HepG2 (cell line): ENCODE data around the gene FMNL2. TPM values are rescaled to one million over a fixed set of nuclear protein-coding genes. Genes with fewer than 3 reads are reported as not detected.
A peak's percentile ranks its signal among the peaks of the same experiment; 100 is the strongest.

Source experiments
- BORCS8-MEF2B ChIP-seq: sonication (generic); formaldehyde crosslinking; IDR thresholded peaks from 2 replicates; pipeline ENCODE4 v1.8.0; 2022; ENCODE audit warnings: mild to moderate bottlenecking, missing genetic modification reagents
- CSRNP2 ChIP-seq: sonication (generic); formaldehyde crosslinking; conservative IDR thresholded peaks from 2 replicates; pipeline ENCODE4 v1.8.0; 2022; ENCODE audit warnings: low read depth, missing genetic modification reagents
- DDIT3 ChIP-seq: sonication (generic); formaldehyde crosslinking; IDR thresholded peaks from 2 replicates; pipeline ENCODE4 v1.4.0; 2020; ENCODE audit warnings: mild to moderate bottlenecking, missing genetic modification reagents
- EEA1 ChIP-seq: sonication (generic); formaldehyde crosslinking; IDR thresholded peaks from 2 replicates; pipeline ENCODE4 v1.5.1; 2020; ENCODE audit warnings: mild to moderate bottlenecking, missing genetic modification reagents, borderline replicate concordance
- ELF3 ChIP-seq: IDR thresholded peaks from 2 replicates; pipeline ENCODE4 v1.6.1; 2016; ENCODE audit warnings: missing genetic modification reagents, missing compliant biosample characterization
- ETV6 ChIP-seq: sonication (generic); formaldehyde crosslinking; conservative IDR thresholded peaks from 2 replicates; pipeline ENCODE4 v1.4.0; 2020; ENCODE audit warnings: missing genetic modification reagents
- FOXK1 ChIP-seq: sonication (generic); formaldehyde crosslinking; IDR thresholded peaks from 2 replicates; pipeline ENCODE4 v1.4.0; 2020; ENCODE audit warnings: low read depth, missing genetic modification reagents, borderline replicate concordance
- IKZF1 ChIP-seq: fragments of 450-650 bp; IDR thresholded peaks from 2 replicates; pipeline ENCODE4 v1.7.1; 2016
- NR3C1 ChIP-seq: sonication (generic); formaldehyde crosslinking; IDR thresholded peaks from 2 replicates; pipeline ENCODE4 v1.4.0; 2020; ENCODE audit warnings: missing genetic modification reagents
- PITX1 ChIP-seq: sonication (generic); formaldehyde crosslinking; IDR thresholded peaks from 2 replicates; pipeline ENCODE4 v1.5.1; 2020; ENCODE audit warnings: mild to moderate bottlenecking, missing genetic modification reagents
- RORA ChIP-seq: sonication (generic); formaldehyde crosslinking; IDR thresholded peaks from 2 replicates; pipeline ENCODE4 v1.5.0; 2020; ENCODE audit warnings: mild to moderate bottlenecking, missing genetic modification reagents, moderate library complexity
- SCMH1 ChIP-seq: sonication (generic); formaldehyde crosslinking; IDR thresholded peaks from 2 replicates; pipeline ENCODE4 v1.9.0; 2021; ENCODE audit warnings: missing genetic modification reagents, mild to moderate bottlenecking, borderline replicate concordance
- THAP9 ChIP-seq: sonication (generic); formaldehyde crosslinking; IDR thresholded peaks from 2 replicates; pipeline ENCODE4; 2020; ENCODE audit warnings: missing genetic modification reagents, mild to moderate bottlenecking, borderline replicate concordance
- THYN1 ChIP-seq: sonication (generic); formaldehyde crosslinking; IDR thresholded peaks from 2 replicates; pipeline ENCODE4 v1.8.1; 2023; ENCODE audit warnings: low read depth, mild to moderate bottlenecking, moderate library complexity, missing genetic modification reagents, borderline replicate concordance
- TMF1 ChIP-seq: sonication (generic); formaldehyde crosslinking; IDR thresholded peaks from 2 replicates; pipeline ENCODE4 v1.8.1; 2022; ENCODE audit warnings: low read depth, missing genetic modification reagents
- ZNF318 ChIP-seq: sonication (generic); formaldehyde crosslinking; IDR thresholded peaks from 2 replicates; pipeline ENCODE4 v1.4.0; 2020; ENCODE audit warnings: mild to moderate bottlenecking, missing genetic modification reagents
- ZNF747 ChIP-seq: sonication (generic); formaldehyde crosslinking; IDR thresholded peaks from 2 replicates; pipeline ENCODE4 v1.8.1; 2023; ENCODE audit warnings: missing genetic modification reagents, mild to moderate bottlenecking, borderline replicate concordance
- ZSCAN29 ChIP-seq: sonication (generic); formaldehyde crosslinking; conservative IDR thresholded peaks from 2 replicates; pipeline ENCODE4 v1.4.0; 2020; ENCODE audit warnings: mild to moderate bottlenecking, missing genetic modification reagents
- polyA plus RNA-seq, 8 experiments: library from polyadenylated mRNA; depleted of rRNA in 3 of 8; stranded (reverse) in 7 of 8; unstranded in 1 of 8; fragments of >200 nt; fragmentation: Illumina TruSeq in 4 of 8; extraction: Trizol in 4 of 8; gene quantifications; 2 replicates each; pipeline versions ENCODE4 v1.2.1 to v1.2.3, GENCODE V29; 2011 to 2016; ENCODE audit warnings: low read depth in 4 of 8, missing spikeins in 1 of 8, mixed read lengths in 1 of 8; ENCODE audit not compliant: insufficient read depth in 1 of 8
- total RNA-seq, 5 experiments: library from RNA; depleted of rRNA; stranded (reverse); fragments of >200 nt; fragmentation: Illumina TruSeq; extraction: Trizol; gene quantifications; 2 replicates each; pipeline ENCODE4 v1.2.3, GENCODE V29; 2016; ENCODE audit warnings: low read depth in 1 of 5

The FMNL2 gene
- total and polyA plus RNA-seq, 2 of the 13 experiments (the other 11 are each of a cell fraction or from before 2014, with no cell fraction given) = 66.5 to 67.7 TPM

- TF ChIP-seq ZNF318 = peak; percentile 93; the same call in 1 of the 2 replicates
- TF ChIP-seq SCMH1 (CRISPR knock-in tag) = no peak
- no peak for TF ChIP-seq ETV6
- 0 out of 2 replicates have a peak, but pooled peaks have one; percentile 64 for TF ChIP-seq EEA1 (CRISPR knock-in tag)
- no peak for TF ChIP-seq DDIT3 (CRISPR knock-in tag)
- no peak for TF ChIP-seq RORA (CRISPR knock-in tag)
- TF ChIP-seq FOXK1 = peak; percentile 98; the same call in 1 of the 2 replicates
- TF ChIP-seq NR3C1 (CRISPR knock-in tag) = no peak
- TF ChIP-seq IKZF1 = no peak
- TF ChIP-seq THAP9 (CRISPR knock-in tag) = no peak
- TF ChIP-seq PITX1 (CRISPR knock-in tag) = peak; percentile 87
- TF ChIP-seq CSRNP2 = no peak
- 0 out of 2 replicates have a peak, but pooled peaks have one; percentile 41 for TF ChIP-seq BORCS8-MEF2B
- peak; percentile 96 for TF ChIP-seq ELF3 (CRISPR knock-in tag)
- TF ChIP-seq ZSCAN29 (CRISPR knock-in tag) = peak; percentile 96; the same call in 1 of the 2 replicates
- no peak for TF ChIP-seq THYN1 (CRISPR knock-in tag)
- no peak for TF ChIP-seq ZNF747 (CRISPR knock-in tag)
- TF ChIP-seq TMF1 (CRISPR knock-in tag) = no peak
These were observed 75.2 kb downstream of the FMNL2 start (continued) for GRCh38 chr2:152410165-152410597.
